Dermis blood vessel endothelial cell (primary cell): ENCODE results near the gene ZKSCAN5. TPM values are rescaled to one million over a fixed set of nuclear protein-coding genes. Genes with fewer than 3 reads are reported as not detected.

Experiments used
- total RNA-seq: library from RNA; depleted of rRNA; stranded (reverse); fragments of >200 nt; gene quantifications from 2 replicates; pipeline ENCODE4 v1.2.3, GENCODE V29; 2014

ZKSCAN5 gene
- total RNA-seq, 1 donor from 2014 or later, result 11.2 TPM

Other genes starting within 250 kb of the ZKSCAN5 start
- 0.19 TPM in 1 of 2 replicates, not detected in the other for gene MYH16, start 231.8 kb upstream of the ZKSCAN5 start, total RNA-seq
- 210 and 276 TPM in 2 replicates for gene ARPC1A, start 178.8 kb upstream of the ZKSCAN5 start, total RNA-seq
- 464 and 901 TPM in 2 replicates for gene ARPC1B, start 129.9 kb upstream of the ZKSCAN5 start, total RNA-seq
- gene PDAP1, start 96.1 kb upstream of the ZKSCAN5 start, total RNA-seq, result 52.9 and 74.3 TPM in 2 replicates
- 76.4 and 86.7 TPM in 2 replicates for gene BUD31, start 95.7 kb upstream of the ZKSCAN5 start, total RNA-seq
- 5.5 and 6.8 TPM in 2 replicates for gene PTCD1, start 65.9 kb upstream of the ZKSCAN5 start, total RNA-seq
- gene CPSF4, start 65.7 kb upstream of the ZKSCAN5 start, total RNA-seq, result 24.7 and 28.1 TPM in 2 replicates
- 230 and 561 TPM in 2 replicates for gene ATP5MF, start 38.5 kb upstream of the ZKSCAN5 start, total RNA-seq
- 4.7 and 6.1 TPM in 2 replicates for gene ZNF789, start 31.8 kb upstream of the ZKSCAN5 start, total RNA-seq
- gene ZNF394, start 4.4 kb upstream of the ZKSCAN5 start, total RNA-seq, result 26.0 and 41.7 TPM in 2 replicates
- 6.1 TPM in 2 replicates for gene FAM200A, start 47.5 kb downstream of the ZKSCAN5 start, total RNA-seq
- 10.0 and 10.9 TPM in 2 replicates for gene ZNF655, start 54.0 kb downstream of the ZKSCAN5 start, total RNA-seq
- gene TMEM225B, start 93.6 kb downstream of the ZKSCAN5 start, total RNA-seq, result 0.09 and 0.17 TPM in 2 replicates
- gene ZSCAN25, start 112.3 kb downstream of the ZKSCAN5 start, total RNA-seq, result 14.8 and 17.9 TPM in 2 replicates
- gene CYP3A5, start 175.3 kb downstream of the ZKSCAN5 start, total RNA-seq, result not detected in 2 replicates
- gene CYP3A7, start 230.5 kb downstream of the ZKSCAN5 start, total RNA-seq, result not detected in 2 replicates